CD4-positive, CD25-positive, alpha-beta regulatory T cell (primary cell): ENCODE measurements around the gene PDE8A. TPM values are rescaled to one million over a fixed set of nuclear protein-coding genes. Genes with fewer than 3 reads are reported as not detected.
"Not testable (repeated sequence)": the region's sequence is repeated elsewhere in the genome, so short reads cannot be mapped to it uniquely, and the experiment has no call there.

ENCODE experiments used
- ATAC-seq, 2 donors: fragments of 150-1000 bp; cut with Tn5 transposase; one replicate each; pipeline ENCODE4 v1.10.0; 2021; ENCODE audit warnings: low read depth in 2 of 2, moderate number of reproducible peaks in 2 of 2, moderate library complexity in 1 of 2
- DNase-seq, 3 donors: peaks; one replicate each; pipeline versions ENCODE4 v3.0.0 to v3.0.0-alpha.2; 2012 to 2022; ENCODE audit warnings: mixed read lengths in 1 of 3
- H3K27ac ChIP-seq: one replicate; pipeline ENCODE4 v1.7.0; 2013; ENCODE audit warnings: mild to moderate bottlenecking, low read length; ENCODE audit not compliant: insufficient read depth, poor library complexity, severe bottlenecking
- H3K27me3 ChIP-seq: one replicate; pipeline ENCODE4 v1.7.0; 2013; ENCODE audit warnings: low read length; ENCODE audit not compliant: control insufficient read depth, insufficient read depth
- H3K36me3 ChIP-seq: one replicate; pipeline ENCODE4 v1.7.0; 2013; ENCODE audit warnings: mild to moderate bottlenecking, low read length, moderate library complexity; ENCODE audit not compliant: control insufficient read depth, insufficient read depth
- H3K4me1 ChIP-seq: 2 replicates; pipeline ENCODE4 v1.7.0; 2013; ENCODE audit warnings: mild to moderate bottlenecking, low read length; ENCODE audit not compliant: insufficient read depth, control insufficient read depth, poor library complexity, severe bottlenecking
- H3K4me3 ChIP-seq: one replicate; pipeline ENCODE4 v1.7.0; 2013; ENCODE audit warnings: low read depth, mild to moderate bottlenecking, low read length, moderate library complexity
- H3K9me3 ChIP-seq, 2 experiments: 1 replicate in 1 of 2; 2 replicates in 1 of 2; pipeline ENCODE4 v1.7.0; 2013; ENCODE audit warnings: low read length in 2 of 2, mild to moderate bottlenecking in 1 of 2, moderate library complexity in 1 of 2; ENCODE audit not compliant: control insufficient read depth in 2 of 2
- H3K27ac Mint-ChIP-seq, 3 donors: one replicate each; pipeline ENCODE4 v1.8.0; 2020 to 2022; ENCODE audit warnings: mild to moderate bottlenecking in 3 of 3, mixed read lengths in 3 of 3, moderate library complexity in 2 of 3
- H3K27me3 Mint-ChIP-seq: one replicate; pipeline ENCODE4 v1.8.0; 2022; ENCODE audit warnings: mild to moderate bottlenecking, mixed read lengths
- H3K36me3 Mint-ChIP-seq: one replicate; pipeline ENCODE4 v1.8.0; 2020; ENCODE audit warnings: mixed read lengths
- H3K4me1 Mint-ChIP-seq, 4 donors: one replicate each; pipeline ENCODE4 v1.8.0; 2020 to 2022; ENCODE audit warnings: mixed read lengths in 4 of 4, mild to moderate bottlenecking in 1 of 4
- H3K4me3 Mint-ChIP-seq, 4 donors: one replicate each; pipeline ENCODE4 v1.8.0; 2020 to 2022; ENCODE audit warnings: mild to moderate bottlenecking in 4 of 4, mixed read lengths in 4 of 4, moderate library complexity in 3 of 4
- H3K9me3 Mint-ChIP-seq, 7 donors: one replicate each; pipeline ENCODE4 v1.8.0; 2020 to 2022; ENCODE audit warnings: mixed read lengths in 7 of 7, mild to moderate bottlenecking in 3 of 7, moderate library complexity in 2 of 7
- polyA plus RNA-seq, 4 donors: library from polyadenylated mRNA; unstranded; fragments of 300-500 nt; fragmentation: Illumina TruSeq; gene quantifications; one replicate each; pipeline ENCODE4 v1.2.3, GENCODE V29; 2021
- total RNA-seq: library from RNA; stranded (reverse); gene quantifications from one replicate; pipeline ENCODE4 v1.2.3, GENCODE V29; 2022

The PDE8A gene
- total and polyA plus RNA-seq, 5 donors from 2014 or later = 2.0 to 28.9 (median 4.8) TPM

DNA sequence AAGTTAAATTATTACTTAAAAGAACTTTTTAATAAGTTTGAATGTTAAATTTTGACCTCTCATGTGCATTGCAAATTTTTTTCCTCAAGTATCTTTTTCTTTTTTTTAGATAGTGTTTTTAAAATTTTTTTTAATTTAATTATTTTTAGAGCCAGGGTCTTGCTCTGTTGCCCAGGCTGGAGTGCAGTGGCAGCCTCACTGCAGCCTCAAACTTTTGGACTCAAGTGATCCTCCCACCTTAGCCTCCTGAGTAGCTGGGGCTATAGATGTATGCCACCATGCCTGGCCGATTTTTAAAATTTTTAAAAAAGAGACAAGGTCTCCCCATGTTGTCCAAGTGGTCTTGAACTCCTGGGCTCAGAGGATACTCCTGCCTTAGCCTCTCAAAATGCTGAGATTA lies 14.4 kb downstream of the PDE8A start:
- Histone ChIP-seq H3K4me3 (no peak overlapping the region), H3K27me3 (no peaks in the 10 kb centered on the region), H3K4me1 (peaks cover 6% of the 10 kb centered on the region), H3K36me3 (no peaks in the 10 kb centered on the region), H3K9me3 (no peaks in the 10 kb centered on the region), H3K27ac (no peak overlapping the region)
- ATAC-seq (no peak), DNase-seq (no peak)
- no peak overlapping the region for H3K4me3 Mint-ChIP-seq
- peaks cover 5% of the 10 kb centered on the region for H3K36me3 Mint-ChIP-seq
- peaks cover 24 to 49% (median 38%) of the 10 kb centered on the region in 4 donors for H3K4me1 Mint-ChIP-seq
- no peaks in the 10 kb centered on the region for H3K9me3 Mint-ChIP-seq
- no peaks in the 10 kb centered on the region for H3K27me3 Mint-ChIP-seq
- H3K27ac Mint-ChIP-seq = no peak overlapping the region

GRCh38 chr15:84996714-84997113 lies 15.1 kb downstream of the PDE8A start:
- H3K9me3 Mint-ChIP-seq, H3K27me3 ChIP-seq, H3K4me1 ChIP-seq, H3K27ac Mint-ChIP-seq, H3K4me3 Mint-ChIP-seq, H3K27me3 Mint-ChIP-seq, H3K36me3 ChIP-seq, H3K9me3 ChIP-seq, ATAC-seq, H3K4me3 ChIP-seq, H3K27ac ChIP-seq, DNase-seq, H3K36me3 Mint-ChIP-seq: not testable (repeated sequence)
- H3K4me1 Mint-ChIP-seq = peaks cover 19 to 49% (median 36%) of the 10 kb centered on the region in 4 donors

DNA sequence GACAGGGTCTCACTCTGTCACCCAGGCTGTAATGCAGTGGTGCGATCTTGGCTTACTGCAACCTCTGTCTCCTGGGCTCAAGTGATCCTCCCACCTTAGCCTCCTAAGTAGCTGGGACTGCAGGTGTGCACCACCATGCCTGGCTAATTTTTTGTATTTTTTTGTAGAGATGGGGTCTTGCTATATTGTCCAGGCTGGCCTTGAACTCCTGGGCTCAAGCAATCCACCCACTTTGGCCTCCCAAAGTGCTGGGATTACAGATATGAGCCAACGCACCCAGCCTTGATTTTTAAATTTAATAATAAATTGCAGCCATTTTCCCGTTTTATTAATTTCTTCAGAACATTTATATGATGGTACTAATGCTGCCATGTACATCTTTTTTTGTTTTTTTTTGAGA lies 15.6 kb downstream of the PDE8A start:
- H3K4me1 Mint-ChIP-seq = peaks cover 19 to 49% (median 35%) of the 10 kb centered on the region in 4 donors
- not testable (repeated sequence) for H3K27ac Mint-ChIP-seq

GRCh38 chr15:85000189-85000864 lies 18.7 kb downstream of the PDE8A start:
- Histone ChIP-seq H3K36me3 (no peaks in the 10 kb centered on the region), H3K4me1 (peaks cover 7% of the 10 kb centered on the region), H3K4me3 (no peak overlapping the region), H3K9me3 (no peaks in the 10 kb centered on the region), H3K27ac (no peak overlapping the region), H3K27me3 (no peaks in the 10 kb centered on the region)
- Mint-ChIP-seq H3K9me3 (no peaks in the 10 kb centered on the region), H3K4me1 (peaks cover under 1 to 57% (median 39%) of the 10 kb centered on the region in 4 donors), H3K36me3 (no peaks in the 10 kb centered on the region), H3K27ac (peak overlapping the region in 1 of 3 donors; percentile 8), H3K4me3 (no peak overlapping the region), H3K27me3 (no peaks in the 10 kb centered on the region)
- DNase-seq (no peak), ATAC-seq (no peak)

More for the DNA sequence above, 15.6 kb downstream of the PDE8A start:
- not testable (repeated sequence) for H3K9me3 ChIP-seq, H3K27me3 ChIP-seq, ATAC-seq, H3K9me3 Mint-ChIP-seq, DNase-seq, H3K36me3 ChIP-seq, H3K4me1 ChIP-seq, H3K4me3 Mint-ChIP-seq, H3K27me3 Mint-ChIP-seq, H3K27ac ChIP-seq, H3K4me3 ChIP-seq, H3K36me3 Mint-ChIP-seq

DNA sequence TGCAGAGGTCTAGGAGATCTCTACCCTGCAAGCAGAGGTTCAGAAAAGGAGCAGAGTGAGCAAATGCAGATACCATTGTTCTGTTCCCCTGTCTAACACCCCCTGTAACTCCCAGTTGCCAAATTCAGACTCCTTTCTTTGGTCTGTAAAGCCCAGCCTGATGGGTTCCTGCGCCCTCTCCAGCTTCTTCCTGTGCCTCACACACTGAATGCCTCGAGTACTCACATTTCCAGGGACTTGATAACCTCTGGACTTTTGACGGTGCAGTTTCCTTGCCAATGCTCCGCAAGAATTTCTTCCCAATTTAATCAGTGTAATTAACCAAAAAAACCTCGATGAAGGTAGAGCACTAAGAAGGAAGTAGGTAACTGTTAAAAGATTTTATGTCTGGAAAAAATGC lies 19.3 kb downstream of the PDE8A start:
- Mint-ChIP-seq H3K9me3 (no peaks in the 10 kb centered on the region), H3K36me3 (no peaks in the 10 kb centered on the region), H3K27me3 (no peaks in the 10 kb centered on the region), H3K4me3 (no peak overlapping the region), H3K4me1 (peaks cover 0 to 57% (median 38%) of the 10 kb centered on the region in 4 donors), H3K27ac (peak overlapping the region in 1 of 3 donors; percentile 8)
- Histone ChIP-seq H3K27me3 (no peaks in the 10 kb centered on the region), H3K27ac (no peak overlapping the region), H3K4me1 (peaks cover 7% of the 10 kb centered on the region), H3K36me3 (no peaks in the 10 kb centered on the region), H3K4me3 (no peak overlapping the region), H3K9me3 (no peaks in the 10 kb centered on the region)
- ATAC-seq (no peak), DNase-seq (no peak)

DNA sequence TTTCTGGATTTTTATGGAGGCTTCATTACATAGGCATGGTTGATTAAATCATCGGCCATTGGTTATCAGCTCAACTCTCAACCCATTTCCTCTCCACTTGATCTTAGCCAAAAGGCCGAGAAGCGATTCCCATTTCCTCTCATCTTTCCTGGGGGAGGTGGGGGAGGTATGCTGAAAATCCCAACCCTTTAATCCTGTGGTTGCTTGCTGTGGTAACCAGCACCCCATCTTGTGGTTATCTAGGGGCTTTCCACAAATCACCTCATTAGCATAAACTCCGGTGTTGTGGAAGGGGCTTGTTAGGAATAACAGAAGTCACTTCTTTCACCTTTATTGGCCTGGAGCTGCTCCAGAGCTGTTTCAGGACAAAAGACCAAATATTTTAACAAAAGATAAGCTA lies 20.9 kb downstream of the PDE8A start:
- peaks cover 0 to 67% (median 43%) of the 10 kb centered on the region in 4 donors for H3K4me1 Mint-ChIP-seq
- H3K36me3 Mint-ChIP-seq = no peaks in the 10 kb centered on the region
- no peaks in the 10 kb centered on the region for H3K36me3 ChIP-seq
- H3K27ac Mint-ChIP-seq = no peak overlapping the region
- H3K9me3 Mint-ChIP-seq = no peaks in the 10 kb centered on the region
- no peak for ATAC-seq
- H3K4me3 ChIP-seq = no peak overlapping the region
- no peaks in the 10 kb centered on the region for H3K27me3 Mint-ChIP-seq
- peaks cover 7% of the 10 kb centered on the region for H3K4me1 ChIP-seq
- no peak overlapping the region for H3K27ac ChIP-seq
- no peak for DNase-seq
- no peaks in the 10 kb centered on the region for H3K27me3 ChIP-seq
- no peak overlapping the region for H3K4me3 Mint-ChIP-seq
- H3K9me3 ChIP-seq = no peaks in the 10 kb centered on the region

- Mint-ChIP-seq H3K36me3 (no peaks in the 10 kb centered on the region), H3K4me1 (peaks cover 0 to 67% (median 46%) of the 10 kb centered on the region in 4 donors), H3K27me3 (no peaks in the 10 kb centered on the region), H3K9me3 (no peaks in the 10 kb centered on the region), H3K27ac (peak overlapping the region in 1 of 3 donors; percentile 87), H3K4me3 (no peak overlapping the region)
- no peak for DNase-seq
- no peak for ATAC-seq
- Histone ChIP-seq H3K27me3 (no peaks in the 10 kb centered on the region), H3K9me3 (no peaks in the 10 kb centered on the region), H3K4me1 (peaks cover 12% of the 10 kb centered on the region), H3K4me3 (no peak overlapping the region), H3K36me3 (no peaks in the 10 kb centered on the region), H3K27ac (no peak overlapping the region)
These were observed 22.1 kb downstream of the PDE8A start for GRCh38 chr15:85003593-85004312.

DNA sequence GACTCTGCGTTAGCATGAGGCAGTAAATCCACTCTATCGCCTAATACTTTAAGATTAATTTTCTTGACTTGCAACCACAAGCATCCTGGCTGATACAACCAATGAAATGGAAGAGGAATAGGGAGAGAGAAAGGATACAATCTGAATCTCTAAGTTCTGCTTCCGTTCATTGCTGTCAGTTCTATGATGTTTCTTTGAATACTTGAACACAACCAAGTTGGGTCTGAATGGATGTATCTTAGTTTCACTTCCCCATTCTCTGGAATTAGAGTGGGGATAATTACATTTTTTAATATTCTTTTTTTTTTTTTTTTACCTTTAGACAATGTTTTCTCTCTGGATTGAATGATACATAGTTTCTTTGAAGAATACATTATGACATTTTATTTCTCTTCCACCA lies 22.9 kb downstream of the PDE8A start:
- H3K27me3 Mint-ChIP-seq = no peaks in the 10 kb centered on the region
- ATAC-seq = no peak
- no peaks in the 10 kb centered on the region for H3K27me3 ChIP-seq
- H3K9me3 Mint-ChIP-seq = no peaks in the 10 kb centered on the region
- peaks cover 12% of the 10 kb centered on the region for H3K4me1 ChIP-seq
- H3K9me3 ChIP-seq = no peaks in the 10 kb centered on the region
- no peak overlapping the region for H3K4me3 ChIP-seq
- no peak for DNase-seq
- H3K36me3 ChIP-seq = no peaks in the 10 kb centered on the region
- H3K36me3 Mint-ChIP-seq = no peaks in the 10 kb centered on the region
- no peak overlapping the region for H3K27ac Mint-ChIP-seq
- no peak overlapping the region for H3K27ac ChIP-seq
- peaks cover 0 to 69% (median 48%) of the 10 kb centered on the region in 4 donors for H3K4me1 Mint-ChIP-seq
- no peak overlapping the region for H3K4me3 Mint-ChIP-seq
